AG04449 (cell line): Measurements from ENCODE around the gene KRTAP5-3.
"Not testable (repeated sequence)": the region's sequence is repeated elsewhere in the genome, so short reads cannot be mapped to it uniquely, and the experiment has no call there.

Source experiments
- CTCF ChIA-PET: fragments of 350-600 bp; formaldehyde crosslinking; extraction: SDS; loops from one replicate; lab custom pipeline; 2021; ENCODE audit warnings: antibody characterized with exemption; lab: Yijun Ruan, JAX
- POLR2A ChIA-PET: fragments of 400-600, 350-600 bp; formaldehyde crosslinking; extraction: SDS; loops from one replicate; lab custom pipeline; 2020; ENCODE audit warnings: antibody characterized with exemption, inconsistent platforms; lab: Yijun Ruan, JAX
- DNase-seq: peaks from one replicate; pipeline ENCODE4 v3.0.0-alpha.2; 2010; ENCODE audit warnings: low read depth, low spot score
- H3K4me3 ChIP-seq: 2 replicates; pipeline ENCODE4 v1.5.1; 2011; ENCODE audit warnings: low read depth, mild to moderate bottlenecking, control low read depth, low read length
- CTCF ChIP-seq: IDR thresholded peaks from one replicate; pipeline ENCODE4 v1.5.1; 2011; ENCODE audit warnings: mild to moderate bottlenecking, moderate library complexity, low read length, control low read depth, inconsistent platforms; ENCODE audit not compliant: insufficient read depth; ENCODE audit errors: missing control alignments

The KRTAP5-3 gene

GRCh38 chr11:1604711-1605110 lies 3.6 kb downstream of the KRTAP5-3 start:
- no peak for DNase-seq
- ChIA-PET CTCF (interaction anchor here (2.1 kb wide), 1 partner anchor 9 kb away, joined by 20 read pairs; no protein-coding TSS in a partner anchor), POLR2A (no interaction called here)
- H3K4me3 ChIP-seq, result no peak overlapping the region
- TF ChIP-seq CTCF, result no peak

GRCh38 chr11:1604181-1604580 lies 4.1 kb downstream of the KRTAP5-3 start:
- H3K4me3 ChIP-seq, result no peak overlapping the region
- ChIA-PET CTCF (no interaction called here), POLR2A (no interaction called here)
- no peak for DNase-seq
- no peak for TF ChIP-seq CTCF

- no peak overlapping the region for H3K4me3 ChIP-seq
- DNase-seq, result no peak
- POLR2A ChIA-PET, result no interaction called here
- no peak for TF ChIP-seq CTCF
- CTCF ChIA-PET, result no interaction called here
Observed at GRCh38 chr11:1603629-1604028, 4.6 kb downstream of the KRTAP5-3 start.

GRCh38 chr11:1601663-1602062 lies 6.6 kb downstream of the KRTAP5-3 start:
- DNase-seq, H3K4me3 ChIP-seq, POLR2A ChIA-PET: not testable (repeated sequence)
- CTCF ChIA-PET, result interaction anchor here (1.0 kb wide), 1 partner anchor 27 kb away, joined by 6 read pairs; no protein-coding TSS in a partner anchor

GRCh38 chr11:1600626-1601025 lies 7.6 kb downstream of the KRTAP5-3 start:
- no peak for DNase-seq
- CTCF ChIA-PET, result no interaction called here
- POLR2A ChIA-PET, result no interaction called here
- no peak for TF ChIP-seq CTCF
- H3K4me3 ChIP-seq, result no peak overlapping the region

GRCh38 chr11:1598816-1599215 lies 9.4 kb downstream of the KRTAP5-3 start:
- ChIA-PET CTCF (interaction anchor here (0.9 to 7.8 kb wide), 3 partner anchors 20 to 52 kb away, joined by 3 to 49 read pairs (median 5); no protein-coding TSS in a partner anchor), POLR2A (no interaction called here)
- no peak for DNase-seq
- H3K4me3 ChIP-seq, result no peak overlapping the region
- TF ChIP-seq CTCF, result no peak

GRCh38 chr11:1598406-1598805 lies 9.9 kb downstream of the KRTAP5-3 start:
- DNase-seq, POLR2A ChIA-PET, H3K4me3 ChIP-seq: not testable (repeated sequence)
- CTCF ChIA-PET, result interaction anchor here (0.6 to 7.8 kb wide), 4 partner anchors 20 to 470 kb away, joined by 3 to 49 read pairs (median 4); no protein-coding TSS in a partner anchor
